PFSK-1 (cell line): ENCODE results near the gene NFYA.

Experiments used
- FOXP2 ChIP-seq: optimal IDR thresholded peaks from 2 replicates; pipeline ENCODE3; 2011; ENCODE audit warnings: borderline replicate concordance, control low read depth, inconsistent platforms; ENCODE audit not compliant: insufficient read depth; ENCODE audit errors: extremely low read length, extremely low read depth
- POLR2AphosphoS5 ChIP-seq: IDR thresholded peaks from 2 replicates; pipeline ENCODE4 v1.6.1; 2012; ENCODE audit warnings: low read depth, mild to moderate bottlenecking, control low read depth, low read length, moderate library complexity
- SIN3A ChIP-seq: IDR thresholded peaks from 2 replicates; pipeline ENCODE4 v1.6.1; 2012; ENCODE audit warnings: mild to moderate bottlenecking, low read length, moderate library complexity, borderline replicate concordance; ENCODE audit not compliant: insufficient read depth
- TAF1 ChIP-seq: IDR thresholded peaks from 2 replicates; pipeline ENCODE4 v1.6.1; 2012; ENCODE audit warnings: low read length, control low read depth, borderline replicate concordance; ENCODE audit not compliant: insufficient read depth
- TF ChIP-seq, protein P1 (sequence below), 2 experiments: IDR thresholded peaks; 2 replicates each; pipeline versions ENCODE4 v1.6.1 to v1.8.0; 2011 to 2012; ENCODE audit warnings: low read depth in 2 of 2, low read length in 2 of 2, control low read depth in 1 of 2, inconsistent platforms in 1 of 2, mild to moderate bottlenecking in 1 of 2, moderate library complexity in 1 of 2; ENCODE audit not compliant: insufficient read depth in 1 of 2

The NFYA gene

DNA sequence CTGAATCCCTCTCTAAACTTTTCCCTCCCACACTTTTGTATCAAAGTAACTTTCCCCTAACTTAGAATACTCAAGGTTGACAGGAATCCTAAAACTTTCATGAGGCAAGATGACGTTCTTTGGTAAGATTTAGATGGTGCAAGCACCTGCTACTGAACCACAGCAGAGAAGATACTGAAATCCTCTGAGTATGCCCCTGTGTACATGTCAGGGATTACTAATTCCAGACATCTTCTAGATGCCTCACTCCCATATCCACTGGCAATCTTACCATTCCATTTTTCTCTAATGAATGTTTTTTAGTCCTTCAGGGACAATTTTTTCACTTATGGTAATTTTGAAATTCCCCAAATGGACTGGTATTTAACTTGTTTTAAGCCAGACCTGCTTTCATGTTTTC, 10.7 kb upstream of the NFYA start:
- TF ChIP-seq TAF1 (no peak), POLR2AphosphoS5 (no peak), SIN3A (no peak), FOXP2 (no peak)
- TF ChIP-seq, protein P1, sequence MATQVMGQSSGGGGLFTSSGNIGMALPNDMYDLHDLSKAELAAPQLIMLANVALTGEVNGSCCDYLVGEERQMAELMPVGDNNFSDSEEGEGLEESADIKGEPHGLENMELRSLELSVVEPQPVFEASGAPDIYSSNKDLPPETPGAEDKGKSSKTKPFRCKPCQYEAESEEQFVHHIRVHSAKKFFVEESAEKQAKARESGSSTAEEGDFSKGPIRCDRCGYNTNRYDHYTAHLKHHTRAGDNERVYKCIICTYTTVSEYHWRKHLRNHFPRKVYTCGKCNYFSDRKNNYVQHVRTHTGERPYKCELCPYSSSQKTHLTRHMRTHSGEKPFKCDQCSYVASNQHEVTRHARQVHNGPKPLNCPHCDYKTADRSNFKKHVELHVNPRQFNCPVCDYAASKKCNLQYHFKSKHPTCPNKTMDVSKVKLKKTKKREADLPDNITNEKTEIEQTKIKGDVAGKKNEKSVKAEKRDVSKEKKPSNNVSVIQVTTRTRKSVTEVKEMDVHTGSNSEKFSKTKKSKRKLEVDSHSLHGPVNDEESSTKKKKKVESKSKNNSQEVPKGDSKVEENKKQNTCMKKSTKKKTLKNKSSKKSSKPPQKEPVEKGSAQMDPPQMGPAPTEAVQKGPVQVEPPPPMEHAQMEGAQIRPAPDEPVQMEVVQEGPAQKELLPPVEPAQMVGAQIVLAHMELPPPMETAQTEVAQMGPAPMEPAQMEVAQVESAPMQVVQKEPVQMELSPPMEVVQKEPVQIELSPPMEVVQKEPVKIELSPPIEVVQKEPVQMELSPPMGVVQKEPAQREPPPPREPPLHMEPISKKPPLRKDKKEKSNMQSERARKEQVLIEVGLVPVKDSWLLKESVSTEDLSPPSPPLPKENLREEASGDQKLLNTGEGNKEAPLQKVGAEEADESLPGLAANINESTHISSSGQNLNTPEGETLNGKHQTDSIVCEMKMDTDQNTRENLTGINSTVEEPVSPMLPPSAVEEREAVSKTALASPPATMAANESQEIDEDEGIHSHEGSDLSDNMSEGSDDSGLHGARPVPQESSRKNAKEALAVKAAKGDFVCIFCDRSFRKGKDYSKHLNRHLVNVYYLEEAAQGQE (IDR thresholded peaks at IDR 0.05; ENCODE audit: insufficient read depth in 1 of 2, low read depth in 2 of 2, low read length in 2 of 2): no peak

- TF ChIP-seq FOXP2 (no peak), POLR2AphosphoS5 (no peak), SIN3A (no peak), TAF1 (no peak)
- TF ChIP-seq, protein P1 (IDR thresholded peaks at IDR 0.05; ENCODE audit: insufficient read depth in 1 of 2, low read depth in 2 of 2, low read length in 2 of 2): no peak
Observed at GRCh38 chr6:41063884-41064285, 8.9 kb upstream of the NFYA start.

DNA sequence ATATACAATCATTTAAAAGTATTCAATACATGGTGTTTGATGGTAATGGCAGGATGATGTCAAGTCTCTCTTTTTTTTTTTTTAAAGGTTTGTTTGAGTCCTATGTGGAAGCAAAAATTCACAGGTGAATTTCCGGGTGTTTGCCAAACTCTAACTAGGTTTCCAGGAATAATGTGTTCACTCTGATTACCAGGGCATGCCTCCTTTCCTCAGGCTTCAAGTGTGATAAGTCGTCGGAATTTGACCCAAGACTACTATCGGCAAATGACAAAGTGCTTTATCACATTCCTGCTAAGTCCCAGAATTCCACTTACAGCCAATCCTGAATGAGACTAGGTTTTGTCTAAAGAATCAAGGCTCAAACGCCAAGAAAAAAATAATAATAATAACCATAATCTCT, 7.9 kb upstream of the NFYA start:
- TF ChIP-seq, protein P1 (IDR thresholded peaks at IDR 0.05; ENCODE audit: insufficient read depth in 1 of 2, low read depth in 2 of 2, low read length in 2 of 2): no peak
- TF ChIP-seq FOXP2: no peak
- TF ChIP-seq POLR2AphosphoS5: no peak

- TF ChIP-seq FOXP2: no peak
- TF ChIP-seq, protein P1 (IDR thresholded peaks at IDR 0.05; ENCODE audit: insufficient read depth in 1 of 2, low read depth in 2 of 2, low read length in 2 of 2): no peak
- no peak for TF ChIP-seq SIN3A
- TF ChIP-seq TAF1: no peak
- TF ChIP-seq POLR2AphosphoS5: no peak
Observed at GRCh38 chr6:41065550-41066026, 7.2 kb upstream of the NFYA start.

DNA sequence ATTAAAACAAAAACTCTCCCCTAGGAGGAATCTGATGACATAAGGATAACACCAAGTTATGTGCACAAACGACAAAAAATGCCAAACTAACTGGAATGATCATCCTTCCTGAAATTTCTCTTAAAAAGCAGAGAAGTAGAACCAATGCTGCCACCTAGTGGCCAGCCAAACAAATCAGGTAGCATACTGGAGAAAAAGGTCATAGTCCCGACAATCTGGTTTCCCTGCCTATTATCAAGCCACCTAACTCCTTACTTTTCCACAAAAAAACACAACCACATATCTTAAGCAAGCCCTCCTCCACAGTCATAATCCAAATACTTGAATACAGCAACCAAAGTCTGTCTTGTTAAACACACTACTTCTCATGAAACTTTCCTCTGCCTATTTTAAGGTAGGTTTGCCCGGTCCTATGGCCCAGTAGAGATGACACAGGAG, 5.9 kb upstream of the NFYA start:
- TF ChIP-seq, protein P1 (IDR thresholded peaks at IDR 0.05; ENCODE audit: insufficient read depth in 1 of 2, low read depth in 2 of 2, low read length in 2 of 2): no peak
- TF ChIP-seq SIN3A (no peak), FOXP2 (no peak), TAF1 (no peak), POLR2AphosphoS5 (no peak)
